ENCODE results near the gene SP6.

Gene SP6

DNA sequence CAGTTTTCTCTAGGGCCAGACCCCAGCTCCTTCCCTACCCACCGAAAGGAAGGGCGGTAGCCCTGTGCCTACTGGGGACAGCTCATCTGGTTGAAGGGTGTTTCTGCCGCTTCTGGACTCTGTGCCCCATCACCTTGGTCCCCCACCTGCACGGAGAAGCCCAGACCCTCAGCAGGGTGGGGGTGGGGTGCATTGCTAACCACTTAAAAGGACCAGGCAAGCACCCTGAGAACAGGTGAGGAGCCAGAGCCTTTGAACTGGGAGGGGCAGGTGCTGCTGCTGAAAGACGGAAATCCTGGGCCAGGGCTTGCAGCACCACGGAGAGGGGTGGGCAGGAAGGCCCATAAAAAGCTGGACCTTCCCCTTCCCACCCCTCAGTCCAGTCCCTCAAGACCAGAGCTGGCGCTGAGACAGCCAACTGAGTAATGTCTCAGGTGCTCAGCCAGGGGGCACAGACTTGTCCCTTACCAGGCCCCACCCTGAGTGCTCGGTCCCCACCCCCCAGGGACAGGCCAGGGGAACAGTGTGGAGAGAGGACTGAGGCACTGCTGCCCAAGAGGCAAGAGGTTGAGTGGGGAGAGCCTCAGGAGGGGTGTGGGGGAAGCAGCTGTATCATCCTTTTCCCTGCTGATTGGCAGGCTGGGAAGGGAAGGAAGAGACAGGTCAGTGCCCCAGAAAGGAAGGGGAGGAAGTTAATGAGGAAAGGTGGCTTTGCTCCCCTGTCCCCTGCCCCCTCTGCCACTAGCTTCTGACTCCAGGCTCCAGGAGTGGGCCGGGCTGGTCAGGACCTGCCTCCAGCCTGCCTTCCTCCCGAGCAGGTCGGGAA is 34.2 kb upstream of the SP6 start:
- TF ChIP-seq POLR2A (IDR thresholded peaks at IDR 0.05; ENCODE audit: low read length) (no peak), GATA1 (IDR thresholded peaks at IDR 0.05; ENCODE audit: low read depth, low read length) (no peak)
- DNase-seq: no peak

DNA sequence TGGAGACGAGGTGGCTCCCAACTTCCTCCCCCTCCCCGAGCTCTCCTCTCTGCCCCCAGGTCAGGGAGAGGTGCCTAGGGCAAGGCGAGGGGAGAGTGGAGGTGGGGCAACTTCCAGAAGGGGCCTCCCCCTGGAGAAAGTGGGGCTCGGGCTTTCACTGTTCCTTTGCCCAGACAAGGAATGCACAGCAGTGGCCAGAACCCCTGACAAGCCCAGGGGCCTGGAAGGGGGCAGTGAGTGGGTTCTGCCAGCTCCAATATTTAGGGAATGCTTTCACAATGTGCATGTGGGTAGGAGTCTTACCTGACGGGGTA is 33.4 kb upstream of the SP6 start:
- DNase-seq: no peak
- no peak for TF ChIP-seq POLR2A (IDR thresholded peaks at IDR 0.05; ENCODE audit: low read length)
- TF ChIP-seq GATA1 (IDR thresholded peaks at IDR 0.05; ENCODE audit: low read depth, low read length): no peak

GRCh38 chr17:47883589-47884426 is 32.8 kb upstream of the SP6 start:
- DNase-seq: no peak
- TF ChIP-seq GATA1 (IDR thresholded peaks at IDR 0.05; ENCODE audit: low read depth, low read length) (no peak), POLR2A (IDR thresholded peaks at IDR 0.05; ENCODE audit: low read length) (no peak)

DNA sequence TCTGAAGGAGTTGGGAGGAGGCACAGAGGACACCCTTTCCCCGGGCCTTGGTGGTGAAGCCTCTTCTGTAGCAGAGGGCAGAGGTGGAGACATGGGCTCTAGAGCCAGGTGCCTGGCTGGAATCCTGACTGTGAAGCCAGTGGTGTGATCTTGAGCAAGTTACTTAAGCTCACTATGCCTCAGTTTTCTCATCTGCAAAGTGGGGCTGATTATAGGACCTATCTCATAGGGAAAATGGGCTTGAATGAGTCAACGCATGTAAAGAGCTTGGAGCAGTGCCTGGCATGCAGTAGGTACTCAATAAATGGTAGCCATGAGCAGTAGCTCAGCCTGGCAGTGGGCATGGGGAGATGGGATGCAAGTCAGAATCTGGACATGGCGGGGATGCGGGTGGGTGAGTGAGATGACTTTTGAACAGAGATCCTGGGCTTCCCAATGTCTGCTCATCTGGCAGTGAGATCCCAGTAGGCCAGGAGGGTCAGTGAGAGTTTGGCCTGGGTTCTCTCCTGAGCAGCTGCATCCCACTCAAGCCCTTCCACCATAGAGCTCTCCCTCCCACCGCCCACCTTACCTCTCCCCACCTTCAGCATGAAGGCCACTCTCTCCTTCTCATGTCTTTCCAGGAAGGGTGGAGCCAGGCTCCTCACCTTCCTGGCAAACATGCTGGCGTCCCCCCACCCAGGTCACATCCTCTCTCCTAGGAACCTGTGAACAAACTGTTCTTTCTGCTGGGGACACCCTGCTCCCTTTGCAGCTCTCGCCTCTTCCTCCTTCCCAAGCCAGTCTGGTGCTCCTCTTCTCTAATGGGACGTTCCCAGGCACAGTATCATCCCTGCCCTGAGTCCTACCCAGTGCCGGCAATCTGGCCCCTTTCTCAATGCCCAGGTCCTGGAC is 32.0 kb upstream of the SP6 start:
- TF ChIP-seq GATA1 (IDR thresholded peaks at IDR 0.05; ENCODE audit: low read depth, low read length): no peak
- TF ChIP-seq POLR2A (IDR thresholded peaks at IDR 0.05; ENCODE audit: low read length): no peak
- DNase-seq: no peak

- TF ChIP-seq POLR2A (IDR thresholded peaks at IDR 0.05; ENCODE audit: low read length) (no peak), GATA1 (IDR thresholded peaks at IDR 0.05; ENCODE audit: low read depth, low read length) (no peak)
- no peak for DNase-seq
These were observed 31.3 kb upstream of the SP6 start for GRCh38 chr17:47882247-47882646.

- no peak for DNase-seq
- TF ChIP-seq GATA1 (IDR thresholded peaks at IDR 0.05; ENCODE audit: low read depth, low read length) (no peak), POLR2A (IDR thresholded peaks at IDR 0.05; ENCODE audit: low read length) (no peak)
These were observed 29.0 kb upstream of the SP6 start for GRCh38 chr17:47879776-47880454.

DNA sequence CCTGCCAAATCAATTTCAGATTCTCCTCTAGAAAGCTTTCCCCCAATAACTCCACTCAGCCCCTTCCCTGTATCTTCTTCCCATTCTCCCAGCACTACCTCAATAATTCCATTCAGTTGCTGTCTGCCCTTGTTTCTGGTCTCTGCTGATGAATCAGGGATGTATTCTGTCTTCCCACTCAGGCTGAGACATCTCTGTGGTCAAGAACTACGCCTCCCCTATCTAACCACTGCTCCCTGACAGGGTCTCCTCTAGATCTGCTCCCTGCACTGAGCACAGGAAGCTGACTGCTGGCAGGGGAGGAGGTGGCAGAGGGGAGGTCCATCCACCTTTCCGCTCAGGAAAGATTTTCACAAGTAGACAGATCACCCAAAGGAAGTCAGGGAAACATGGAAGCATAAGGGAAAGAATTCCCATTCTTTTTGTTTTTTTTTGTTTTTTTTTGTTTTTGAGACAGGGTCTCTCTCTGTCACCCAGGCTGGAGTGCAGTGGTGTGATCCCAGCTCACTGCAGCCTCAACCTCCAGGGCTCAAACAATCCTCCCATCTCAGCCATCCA is 28.1 kb upstream of the SP6 start:
- no peak for TF ChIP-seq GATA1 (IDR thresholded peaks at IDR 0.05; ENCODE audit: low read depth, low read length)
- no peak for TF ChIP-seq POLR2A (IDR thresholded peaks at IDR 0.05; ENCODE audit: low read length)
- no peak for DNase-seq

- no peak for TF ChIP-seq POLR2A (IDR thresholded peaks at IDR 0.05; ENCODE audit: low read length)
- no peak for TF ChIP-seq GATA1 (IDR thresholded peaks at IDR 0.05; ENCODE audit: low read depth, low read length)
These were observed 27.5 kb upstream of the SP6 start for GRCh38 chr17:47878203-47879027.

GRCh38 chr17:47877368-47878034 is 26.5 kb upstream of the SP6 start:
- no peak for DNase-seq
- TF ChIP-seq GATA1 (IDR thresholded peaks at IDR 0.05; ENCODE audit: low read depth, low read length) (no peak), POLR2A (IDR thresholded peaks at IDR 0.05; ENCODE audit: low read length) (no peak)

More at GRCh38 chr17:47878203-47879027, 27.5 kb upstream of the SP6 start:
- DNase-seq: no peak

- no peak for TF ChIP-seq POLR2A (IDR thresholded peaks at IDR 0.05; ENCODE audit: low read length)
- no peak for TF ChIP-seq GATA1 (IDR thresholded peaks at IDR 0.05; ENCODE audit: low read depth, low read length)
- no peak for DNase-seq
These were observed 24.3 kb upstream of the SP6 start for GRCh38 chr17:47875011-47875985.

All from erythroblast (primary cell).